GM12878 (cell line): ENCODE results near the gene SLC23A2. TPM values are rescaled to one million over a fixed set of nuclear protein-coding genes. Genes with fewer than 3 reads are reported as not detected.

Experiments used
- ATAC-seq: fragments of 200-7000 bp; cut with Tn5 transposase; 3 replicates; pipeline ENCODE4 v1.9.1; 2020; ENCODE audit warnings: mild to moderate bottlenecking, moderate library complexity
- BruUV-seq: library from RNA; stranded (reverse); fragments of 400-500 nt; replicated peaks from 2 replicates; lab custom pipeline; 2021; lab: Mats Ljungman, UMichigan
- CTCF ChIA-PET: fragments of 300-600 bp; sonication (Branson Sonifier 250); formaldehyde crosslinking; extraction: SDS; loops from one replicate; lab custom pipeline; 2021; ENCODE audit warnings: inconsistent platforms; lab: Yijun Ruan, JAX
- POLR2A ChIA-PET: fragments of 350-600 bp; formaldehyde crosslinking; extraction: SDS; loops from one replicate; lab custom pipeline; 2021; ENCODE audit warnings: inconsistent platforms; lab: Charles Lee
- RAD21 ChIA-PET: fragments of 300-600 bp; sonication (Branson Sonifier 250); formaldehyde crosslinking; loops from one replicate; lab custom pipeline; 2023; ENCODE audit warnings: antibody characterized with exemption; ENCODE audit not compliant: unreplicated experiment; lab: Charles Lee
- SMC1A ChIA-PET: fragments of 300-600 bp; sonication (Branson Sonifier 250); formaldehyde crosslinking; loops from one replicate; lab custom pipeline; 2023; ENCODE audit not compliant: unreplicated experiment, uncharacterized antibody; lab: Charles Lee
- DNase-seq: peaks from one replicate; pipeline ENCODE4 v3.0.0-alpha.2; 2011; ENCODE audit warnings: low read depth, low spot score
- FAIRE-seq: peaks from 3 replicates; lab custom pipeline; 2011; peaks lifted over from hg19 to GRCh38; lab: Jason Lieb, UNC
- H2AFZ ChIP-seq: 2 replicates; pipeline ENCODE4 v1.6.0; 2011; ENCODE audit warnings: low read depth, low read length, control low read depth; ENCODE audit not compliant: control insufficient read depth
- H3K27ac ChIP-seq: 2 replicates; pipeline ENCODE4 v1.5.1; 2011; ENCODE audit warnings: control low read depth; ENCODE audit not compliant: control insufficient read depth, insufficient read depth
- H3K27me3 ChIP-seq, 2 experiments: replicated peaks in 1 of 2; 2 replicates each; pipeline versions ENCODE4 v1.6.0 to v1.6.1; 2011; ENCODE audit warnings: low read length in 1 of 2; ENCODE audit not compliant: control insufficient read depth in 2 of 2, insufficient read depth in 2 of 2
- H3K36me3 ChIP-seq, 2 experiments: 2 replicates each; pipeline ENCODE4 v1.5.1; 2011; ENCODE audit warnings: low read length in 1 of 2; ENCODE audit not compliant: control insufficient read depth in 2 of 2, insufficient read depth in 2 of 2
- H3K4me1 ChIP-seq: 2 replicates; pipeline ENCODE4 v1.6.1; 2011; ENCODE audit warnings: mild to moderate bottlenecking, low read length, moderate library complexity, mixed read lengths; ENCODE audit not compliant: control insufficient read depth, insufficient read depth
- H3K4me2 ChIP-seq: 2 replicates; pipeline ENCODE4 v1.6.0; 2011; ENCODE audit warnings: control low read depth; ENCODE audit not compliant: control insufficient read depth, insufficient read depth
- H3K4me3 ChIP-seq: fragments of 200-600 bp; sonication (generic); 2 replicates; pipeline ENCODE4 v1.5.1; 2016
- H3K79me2 ChIP-seq: 2 replicates; pipeline ENCODE4 v1.6.0; 2011; ENCODE audit warnings: low read length; ENCODE audit not compliant: control insufficient read depth, insufficient read depth
- H3K9ac ChIP-seq: 2 replicates; pipeline ENCODE4 v1.8.0; 2011; ENCODE audit warnings: low read length, control low read depth, mixed read lengths; ENCODE audit not compliant: control insufficient read depth, insufficient read depth
- H3K9me3 ChIP-seq: replicated peaks from 3 replicates; pipeline ENCODE4 v1.5.1; 2011; ENCODE audit warnings: mild to moderate bottlenecking, low read length; ENCODE audit not compliant: control insufficient read depth, insufficient read depth
- H4K20me1 ChIP-seq: 2 replicates; pipeline ENCODE4 v1.6.0; 2011; ENCODE audit not compliant: control insufficient read depth, insufficient read depth
- MTA3 ChIP-seq: IDR thresholded peaks from 2 replicates; pipeline ENCODE4 v1.6.1; 2012; ENCODE audit warnings: low read length, inconsistent platforms, borderline replicate concordance
- RAD21 ChIP-seq: IDR thresholded peaks from 2 replicates; pipeline ENCODE4 v1.6.1; 2011; ENCODE audit warnings: mild to moderate bottlenecking, low read depth, low read length, moderate library complexity; ENCODE audit not compliant: insufficient read depth
- RELA ChIP-seq: fragments of 450-650 bp; IDR thresholded peaks from 2 replicates; pipeline ENCODE4 v1.8.0; 2014; ENCODE audit warnings: borderline replicate concordance; ENCODE audit not compliant: partially characterized antibody
- SMC3 ChIP-seq: IDR thresholded peaks from 2 replicates; pipeline ENCODE4 v1.6.1; 2011; ENCODE audit warnings: low read length, improper control_type of control experiment, borderline replicate concordance
- YY1 ChIP-seq: IDR thresholded peaks from 2 replicates; pipeline ENCODE4 v1.6.1; 2011; ENCODE audit warnings: low read depth, mild to moderate bottlenecking, low read length
- ZNF207 ChIP-seq: fragments of 450-650 bp; IDR thresholded peaks from 2 replicates; pipeline ENCODE4 v1.6.1; 2014; ENCODE audit warnings: antibody characterized with exemption, mild to moderate bottlenecking, borderline replicate concordance
- WGBS: methylation state at CpG from one replicate; pipeline ENCODE4 v1.1.6; 2016; ENCODE audit warnings: low lambda C conversion rate; ENCODE audit not compliant: insufficient replicate concordance, insufficient coverage; ENCODE audit errors: missing lambda C conversion rate; 5-methylcytosine and 5-hydroxymethylcytosine counted together
- in situ Hi-C: fragments of 300-500 bp; cut with MboI; formaldehyde crosslinking; loops from 9 replicates; pipeline ENCODE4 v1.14.3; 2018; ENCODE audit warnings: mixed read lengths
- intact Hi-C: fragments of 100-400 bp; cut with micrococcal nuclease; formaldehyde crosslinking; loops from one replicate; pipeline ENCODE4 v1.14.2; 2022; ENCODE audit not compliant: unreplicated experiment
- polyA plus RNA-seq, 11 experiments: library from polyadenylated mRNA; depleted of rRNA in 4 of 11; unstranded in 6 of 11; stranded (reverse) in 5 of 11; fragments of >200 nt; fragmentation: Nextera tagmentation in 4 of 11; fragmentation: Illumina TruSeq in 1 of 11; extraction: Ambion mirVana in 4 of 11; extraction: Trizol in 1 of 11; gene quantifications; 1 replicate in 1 of 11; 2 replicates in 10 of 11; pipeline versions ENCODE4 v1.2.1 to v1.2.3, GENCODE V29; 2011 to 2016; ENCODE audit warnings: inconsistent platforms in 2 of 11, missing spikeins in 2 of 11, low read depth in 1 of 11
- total RNA-seq, 4 experiments: library from RNA; depleted of rRNA in 3 of 4; stranded (reverse); fragments of >200 nt in 3 of 4; fragmentation: Illumina TruSeq in 1 of 4; extraction: Trizol in 1 of 4; gene quantifications; 2 replicates each; pipeline versions ENCODE4 v1.2.1 to v1.2.3, GENCODE V29; 2013 to 2021

Gene SLC23A2
- total and polyA plus RNA-seq, 10 of the 15 experiments (the other 5 are each of a cell fraction or from before 2014, with no cell fraction given) = 4.4 to 56.1 (median 35.5) TPM

- no peak for TF ChIP-seq RAD21
- TF ChIP-seq, all 136 proteins: peak for 0
Observed at GRCh38 chr20:4952229-4952628, 49.1 kb downstream of the SLC23A2 start (continued).

GRCh38 chr20:4951299-4951698 lies 50.0 kb downstream of the SLC23A2 start:
- Histone ChIP-seq H3K4me3 (no peak overlapping the region), H3K9me3 (no peaks in the 10 kb centered on the region; the same call in 2 of the 3 replicates), H2AFZ (no peak overlapping the region), H3K36me3 (peaks cover 0 to 3% of the 10 kb centered on the region in 2 experiments; a peak in 2 of 4 replicates), H3K9ac (no peak overlapping the region), H3K4me2 (no peak overlapping the region), H3K79me2 (no peaks in the 10 kb centered on the region), H4K20me1 (no peaks in the 10 kb centered on the region), H3K27me3 (no peaks in the 10 kb centered on the region), H3K4me1 (peaks cover 21% of the 10 kb centered on the region), H3K27ac (no peak overlapping the region)
- in situ Hi-C loops = no loop called here
- no TSS peak for BruUV-seq
- TF ChIP-seq RELA (no peak), MTA3 (no peak), YY1 (no peak), ZNF207 (no peak), SMC3 (no peak)
- RAD21 ChIA-PET = interaction anchor here (1.4 to 2.3 kb wide), 2 partner anchors 150 to 210 kb away, joined by 3 to 7 read pairs; no protein-coding TSS in a partner anchor
- DNase-seq (no peak), FAIRE-seq (no peak), ATAC-seq (no peak)
- 93% methylated on average over 3 of the region's 3 CpGs for WGBS
- POLR2A ChIA-PET = interaction anchor here (1.2 kb wide), 1 partner anchor 8 kb away, joined by 3 read pairs; no protein-coding TSS in a partner anchor
- CTCF ChIA-PET = interaction anchor here (1.1 to 5.4 kb wide), 9 partner anchors 9 to 175 kb away, joined by 3 to 40 read pairs (median 3); partner anchors contain the start of gene CDS2
- SMC1A ChIA-PET = interaction anchor here (1.3 to 3.7 kb wide), 5 partner anchors 9 to 149 kb away, joined by 3 to 19 read pairs (median 7); no protein-coding TSS in a partner anchor
- intact Hi-C loops = loop anchor here (5.0 to 10.0 kb wide), 2 partner anchors 76 to 344 kb away; no protein-coding TSS in a partner anchor
